ENCODE measurements around the gene TMEM240.
"Not testable (repeated sequence)": the region's sequence is repeated elsewhere in the genome, so short reads cannot be mapped to it uniquely, and the experiment has no call there.

TMEM240 gene

GRCh38 chr1:1556961-1557360 lies 16.5 kb upstream of the TMEM240 start:
- DNase-seq = not testable (repeated sequence)

- no peak for DNase-seq
Measured at GRCh38 chr1:1556505-1556904, 16.1 kb upstream of the TMEM240 start.

- DNase-seq = no peak
Measured at GRCh38 chr1:1554926-1555915, 14.8 kb upstream of the TMEM240 start.

GRCh38 chr1:1554550-1554925 lies 14.1 kb upstream of the TMEM240 start:
- no peak for DNase-seq

- no peak for DNase-seq
Measured at GRCh38 chr1:1553821-1554494, 13.5 kb upstream of the TMEM240 start.

GRCh38 chr1:1552263-1552639 lies 11.8 kb upstream of the TMEM240 start:
- DNase-seq = no peak

GRCh38 chr1:1551524-1552262 lies 11.3 kb upstream of the TMEM240 start:
- DNase-seq = no peak

- no peak for DNase-seq
Measured at GRCh38 chr1:1550591-1551432, 10.4 kb upstream of the TMEM240 start.

GRCh38 chr1:1550087-1550486 lies 9.7 kb upstream of the TMEM240 start:
- DNase-seq = no peak

- DNase-seq = no peak
Measured at GRCh38 chr1:1548591-1548990, 8.2 kb upstream of the TMEM240 start.

- DNase-seq = no peak
Measured at GRCh38 chr1:1547476-1547875, 7.1 kb upstream of the TMEM240 start.

GRCh38 chr1:1547011-1547410 lies 6.6 kb upstream of the TMEM240 start:
- DNase-seq = no peak

GRCh38 chr1:1545946-1546737 lies 5.7 kb upstream of the TMEM240 start:
- DNase-seq = no peak

- no peak for DNase-seq
Measured at GRCh38 chr1:1544544-1544943, 4.1 kb upstream of the TMEM240 start.

GRCh38 chr1:1543706-1544099 lies 3.3 kb upstream of the TMEM240 start:
- DNase-seq = no peak

GRCh38 chr1:1542766-1543705 lies 2.6 kb upstream of the TMEM240 start:
- no peak for DNase-seq

GRCh38 chr1:1541956-1542765 lies 1.7 kb upstream of the TMEM240 start:
- no peak for DNase-seq

GRCh38 chr1:1540818-1541628 lies 599 bp upstream of the TMEM240 start:
- DNase-seq = no peak

Data from activated CD4-positive, CD25-positive, alpha-beta regulatory T cell (primary cell).